GM19328 (cell line): ENCODE data around the gene PAFAH1B2.
"Not testable (repeated sequence)": the region's sequence is repeated elsewhere in the genome, so short reads cannot be mapped to it uniquely, and the experiment has no call there.

ENCODE experiments used
- ATAC-seq: cut with Tn5 transposase; IDR thresholded peaks from one replicate; pipeline ENCODE4 v1.9.1; 2021; ENCODE audit warnings: mild to moderate bottlenecking, moderate library complexity; ENCODE audit not compliant: unreplicated experiment

Gene PAFAH1B2, protein sequence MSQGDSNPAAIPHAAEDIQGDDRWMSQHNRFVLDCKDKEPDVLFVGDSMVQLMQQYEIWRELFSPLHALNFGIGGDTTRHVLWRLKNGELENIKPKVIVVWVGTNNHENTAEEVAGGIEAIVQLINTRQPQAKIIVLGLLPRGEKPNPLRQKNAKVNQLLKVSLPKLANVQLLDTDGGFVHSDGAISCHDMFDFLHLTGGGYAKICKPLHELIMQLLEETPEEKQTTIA

DNA sequence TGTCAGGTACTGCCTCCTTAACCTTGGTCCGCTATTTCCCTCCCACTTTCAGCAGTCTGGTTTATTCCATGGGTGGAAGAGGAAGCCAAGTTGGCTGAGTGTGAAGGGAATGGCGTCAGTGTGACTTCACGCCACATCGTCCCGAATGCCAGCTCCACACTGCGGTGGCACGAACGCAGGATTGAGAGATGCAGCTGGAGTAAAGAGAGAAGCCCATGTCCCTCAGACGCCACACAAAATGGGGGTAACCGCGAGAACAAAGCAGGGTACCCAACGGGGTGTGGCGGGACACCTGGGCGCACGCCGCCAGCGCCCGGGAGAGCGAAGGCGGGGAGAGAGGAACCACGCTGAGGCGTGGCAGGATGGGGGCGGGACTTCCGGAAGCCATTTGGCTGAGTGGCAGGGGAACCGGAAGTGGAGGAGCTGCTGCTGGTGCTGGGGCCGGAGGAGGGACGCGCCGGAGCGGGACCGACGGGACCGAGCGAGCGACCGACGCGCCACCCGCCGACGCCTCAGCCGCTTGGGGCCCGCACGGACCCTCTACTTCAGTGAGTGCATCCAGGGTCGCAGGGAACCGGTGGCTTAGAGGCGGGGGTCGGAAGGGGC is at the start of gene PAFAH1B2:
TSS of gene PAFAH1B2 (plus strand) at position 417 of the 606 bp plus-strand sequence. CDS start 8,161 bp downstream, outside the sequence.
- ATAC-seq: peak; percentile 93

DNA sequence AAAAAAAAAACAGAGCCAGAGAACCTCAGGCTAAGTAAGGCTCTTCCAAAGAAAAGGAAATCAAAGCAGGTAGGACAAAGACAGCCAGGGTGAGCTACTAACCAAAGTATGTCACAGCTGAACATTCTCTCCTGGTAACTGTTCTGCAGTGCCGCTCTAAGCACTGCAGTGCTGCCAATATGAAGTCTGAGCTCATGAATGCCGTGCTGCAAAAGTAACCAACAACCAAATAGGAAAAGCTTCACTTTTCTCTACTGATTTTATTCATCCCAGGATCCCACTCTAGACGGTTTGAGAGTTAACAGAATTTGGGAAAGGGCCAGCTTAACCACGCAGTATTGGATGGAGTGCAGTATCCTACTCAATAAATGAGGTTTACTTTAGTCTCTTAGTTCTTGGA is 49.3 kb upstream of the PAFAH1B2 start:
- no peak for ATAC-seq

DNA sequence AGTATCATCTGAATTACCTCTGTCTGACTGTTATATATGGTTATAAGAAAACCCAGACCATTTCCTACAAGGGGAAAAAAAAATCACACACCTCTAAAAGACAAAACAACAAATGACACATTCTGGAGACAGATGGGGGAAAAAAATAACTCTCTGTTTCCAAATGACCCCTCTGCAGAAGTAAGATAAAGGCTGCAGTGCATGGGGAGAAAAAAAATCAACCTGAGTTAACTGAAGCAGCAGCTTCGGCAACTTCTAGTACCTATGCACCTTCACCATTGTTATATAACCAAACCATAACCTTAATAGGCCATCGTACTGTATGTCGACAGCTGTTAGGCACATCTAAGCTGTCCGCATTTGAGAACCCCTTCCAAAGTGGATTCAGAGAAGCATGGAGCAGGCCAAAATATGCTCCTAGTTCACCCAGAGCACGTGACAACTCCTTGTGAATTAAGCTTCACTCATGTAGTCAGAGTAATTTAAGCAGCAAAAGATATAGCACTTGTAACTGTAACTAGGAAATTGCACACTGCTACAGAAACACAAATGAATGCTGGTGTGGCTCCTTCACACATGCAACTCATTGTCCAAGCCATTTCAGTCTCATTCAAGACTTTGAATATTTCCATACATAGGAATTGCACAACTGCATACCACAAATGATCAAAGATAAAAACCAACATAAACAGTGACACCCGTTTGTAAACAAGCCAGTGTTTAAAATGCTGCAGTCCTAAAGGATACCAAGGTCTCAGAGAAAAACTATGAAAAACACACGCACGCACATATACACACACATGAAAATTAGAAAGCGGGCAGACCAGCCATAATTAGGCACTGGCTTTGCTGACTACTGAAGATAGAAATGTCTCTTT is 48.6 kb upstream of the PAFAH1B2 start:
- no peak for ATAC-seq

DNA sequence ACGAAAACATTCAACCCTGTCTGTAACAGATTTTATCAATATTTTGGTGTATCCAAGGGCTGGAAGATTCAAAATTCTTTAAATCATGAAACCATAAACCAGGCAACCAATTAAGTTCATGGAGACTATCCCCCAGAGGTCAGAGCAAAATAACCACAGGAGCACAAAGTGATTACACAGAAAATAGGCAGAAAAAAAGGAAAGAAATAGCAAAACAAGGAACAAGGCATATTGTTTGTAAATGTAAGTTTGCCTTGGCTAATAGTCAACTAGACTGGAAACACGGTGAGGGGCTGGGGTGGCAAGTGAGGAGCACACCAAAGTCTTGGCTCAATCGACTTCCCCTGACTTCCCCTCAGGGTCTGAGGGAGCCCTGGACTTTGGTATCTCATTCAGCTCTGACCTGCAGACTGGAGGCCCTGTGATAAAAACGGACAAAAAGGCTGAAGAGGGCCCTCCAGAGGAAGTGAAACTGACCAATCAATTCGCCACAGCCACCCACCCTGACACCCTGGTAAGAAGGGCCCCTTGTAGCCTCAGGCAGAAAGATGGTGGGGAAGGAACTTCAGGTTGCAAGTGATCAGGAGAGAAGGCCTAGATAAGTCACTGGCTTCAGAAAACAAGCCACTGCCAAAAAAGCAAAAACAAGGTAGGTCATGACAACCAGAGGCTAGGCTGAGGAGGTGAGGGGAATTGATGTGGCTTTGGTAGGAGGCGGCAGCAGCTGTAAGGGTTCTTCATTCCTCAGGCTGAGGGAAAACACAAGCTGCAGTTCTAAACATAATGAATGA is 47.7 kb upstream of the PAFAH1B2 start:
- no peak for ATAC-seq

DNA sequence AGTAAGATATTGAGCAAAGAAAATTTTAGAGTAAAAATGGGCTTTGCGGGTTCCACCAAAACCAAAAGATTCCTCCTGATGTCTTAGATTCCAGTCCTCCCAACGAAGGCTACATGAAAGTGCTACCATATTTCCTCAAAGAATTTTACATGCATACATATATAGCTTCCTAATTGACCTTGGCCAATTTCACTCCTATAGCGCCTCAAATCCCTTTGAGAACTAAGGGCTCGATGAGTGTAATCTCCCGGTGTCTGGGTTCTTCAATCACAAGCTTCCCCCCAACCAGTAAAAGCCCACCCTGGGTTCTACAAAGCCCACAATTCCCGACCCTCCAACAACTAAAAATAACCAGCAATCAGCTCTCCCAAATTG is 47.1 kb upstream of the PAFAH1B2 start:
- ATAC-seq: no peak

DNA sequence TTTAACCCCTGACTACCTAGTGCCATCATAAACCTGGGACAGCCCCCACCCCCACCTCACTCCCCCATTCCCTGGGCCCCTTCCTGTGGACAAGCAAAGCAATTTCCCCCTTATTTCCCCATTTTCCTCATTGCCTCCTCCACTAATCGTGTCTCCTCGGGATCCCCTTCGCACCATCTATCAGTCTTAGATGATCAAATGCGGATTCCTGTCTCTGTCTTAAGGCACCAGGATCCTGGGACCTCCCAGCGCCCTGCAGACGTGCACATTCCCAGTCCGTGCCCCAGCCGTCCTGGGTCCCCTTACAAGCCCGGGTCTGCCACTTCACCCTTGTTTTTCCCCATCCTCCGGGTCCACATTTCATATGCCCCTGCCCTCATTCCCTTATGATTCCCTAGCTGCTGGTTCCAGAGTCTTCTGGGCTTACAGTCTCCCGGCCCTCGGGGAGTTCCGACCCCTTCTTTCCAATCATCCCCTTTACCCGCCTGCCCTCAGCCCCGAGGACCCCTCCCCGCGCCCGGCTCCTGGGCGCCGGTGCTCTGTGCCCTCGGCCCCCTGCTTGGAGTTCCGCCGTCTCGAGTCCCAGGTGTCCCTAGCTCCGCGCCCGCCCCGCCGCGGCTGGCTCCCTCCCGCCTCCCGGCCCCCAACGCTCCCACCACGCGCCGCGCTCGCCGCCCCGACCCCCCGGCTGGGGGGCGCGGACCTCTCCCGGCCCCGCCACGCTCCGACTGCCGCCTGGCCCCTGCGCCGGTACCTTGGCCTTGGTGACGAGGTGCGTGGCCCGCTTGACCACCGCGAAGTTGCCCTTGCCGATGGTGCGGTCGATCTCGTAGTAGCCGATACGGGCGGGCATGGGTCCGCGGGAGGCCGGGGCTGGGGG is 46.5 kb upstream of the PAFAH1B2 start:
- peak; percentile 20 for ATAC-seq

DNA sequence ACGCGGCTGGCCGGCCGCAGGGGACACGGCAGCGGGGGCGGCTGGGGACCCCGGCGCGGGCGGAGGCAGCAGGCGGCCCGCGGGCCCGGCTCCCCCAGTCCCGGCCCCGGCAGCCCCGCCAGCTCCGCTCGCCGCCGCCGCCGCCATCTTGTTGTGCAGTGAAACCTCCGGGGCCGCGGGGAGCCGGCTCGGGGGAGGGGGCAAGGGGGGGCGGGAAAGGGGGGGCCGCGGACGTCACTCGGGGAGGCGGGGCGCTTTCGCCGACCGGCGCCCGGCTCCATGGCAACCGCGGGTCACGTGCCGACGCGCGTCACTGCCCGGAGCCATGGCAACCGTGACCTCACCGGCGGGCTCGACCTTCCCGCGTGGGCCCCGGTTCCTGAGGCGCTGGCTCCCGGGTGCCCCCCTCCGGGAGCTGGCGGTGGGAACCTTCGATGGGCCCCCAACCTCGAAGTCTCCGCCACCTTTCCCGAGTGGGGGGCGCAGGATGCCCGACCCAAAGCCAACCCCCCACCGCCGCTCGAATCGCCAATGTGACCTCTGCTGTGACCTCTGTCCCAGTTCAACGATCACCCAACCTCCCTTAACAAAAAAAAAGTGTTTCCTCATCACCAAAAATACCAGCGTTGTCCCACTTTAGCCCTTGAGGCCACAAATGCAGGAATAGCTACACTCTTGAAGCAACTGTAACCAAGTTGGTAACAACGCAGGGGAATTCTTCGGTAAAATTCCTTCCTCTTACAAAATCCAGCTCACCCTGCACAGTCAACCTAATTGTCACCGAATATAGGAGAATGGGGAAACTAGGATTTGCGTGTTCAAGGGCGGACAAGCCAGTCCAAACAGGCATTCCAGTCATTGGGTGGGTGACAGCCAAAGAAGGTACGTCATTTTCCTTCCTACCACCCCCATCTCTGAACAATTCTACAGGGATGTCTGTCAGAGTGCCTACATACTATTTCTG is 45.5 kb upstream of the PAFAH1B2 start, which contains the start of gene SIK3:
TSS of gene SIK3 (minus strand) at position 160 of the 964 bp plus-strand sequence. CDS start at position 147, 13 bp downstream.
- peak; percentile 75 for ATAC-seq

DNA sequence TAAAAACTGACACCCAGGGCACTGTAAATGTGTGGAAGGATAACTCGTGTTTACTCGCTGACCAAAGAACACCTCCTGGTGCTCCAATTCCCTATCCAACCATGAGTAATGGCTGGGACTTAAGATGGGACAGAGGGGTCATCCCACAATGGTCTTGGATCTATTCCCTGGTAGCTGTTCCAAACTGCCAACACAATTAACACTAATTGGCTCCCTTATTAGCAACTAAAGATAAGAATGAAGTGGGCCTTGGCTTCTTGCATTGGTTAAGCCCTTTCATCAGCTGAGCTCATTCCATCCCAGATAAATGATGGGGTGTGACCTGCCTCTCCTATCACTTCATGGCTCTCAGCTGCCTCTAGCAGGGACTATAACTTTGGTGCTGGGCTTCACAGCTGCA is 44.4 kb upstream of the PAFAH1B2 start:
- ATAC-seq: no peak

DNA sequence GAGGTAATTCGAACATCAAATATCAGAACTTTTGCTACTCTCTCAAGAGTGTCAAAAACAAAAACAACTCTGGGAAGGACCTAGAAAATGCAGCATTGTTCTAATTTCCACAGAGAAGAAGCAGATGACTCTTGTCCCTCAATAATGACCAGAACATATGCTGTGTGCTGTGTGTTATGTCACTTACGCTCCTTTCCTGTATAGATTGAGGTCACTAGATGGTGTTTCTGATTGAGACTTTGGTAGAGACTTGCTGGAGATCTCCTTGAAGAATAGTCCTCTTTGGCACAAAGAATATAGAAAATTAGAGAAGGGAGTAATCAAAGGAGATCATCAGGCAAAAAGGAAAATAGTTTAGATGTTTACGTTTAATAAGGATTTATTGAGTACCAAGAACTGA is 43.5 kb upstream of the PAFAH1B2 start:
- no peak for ATAC-seq

DNA sequence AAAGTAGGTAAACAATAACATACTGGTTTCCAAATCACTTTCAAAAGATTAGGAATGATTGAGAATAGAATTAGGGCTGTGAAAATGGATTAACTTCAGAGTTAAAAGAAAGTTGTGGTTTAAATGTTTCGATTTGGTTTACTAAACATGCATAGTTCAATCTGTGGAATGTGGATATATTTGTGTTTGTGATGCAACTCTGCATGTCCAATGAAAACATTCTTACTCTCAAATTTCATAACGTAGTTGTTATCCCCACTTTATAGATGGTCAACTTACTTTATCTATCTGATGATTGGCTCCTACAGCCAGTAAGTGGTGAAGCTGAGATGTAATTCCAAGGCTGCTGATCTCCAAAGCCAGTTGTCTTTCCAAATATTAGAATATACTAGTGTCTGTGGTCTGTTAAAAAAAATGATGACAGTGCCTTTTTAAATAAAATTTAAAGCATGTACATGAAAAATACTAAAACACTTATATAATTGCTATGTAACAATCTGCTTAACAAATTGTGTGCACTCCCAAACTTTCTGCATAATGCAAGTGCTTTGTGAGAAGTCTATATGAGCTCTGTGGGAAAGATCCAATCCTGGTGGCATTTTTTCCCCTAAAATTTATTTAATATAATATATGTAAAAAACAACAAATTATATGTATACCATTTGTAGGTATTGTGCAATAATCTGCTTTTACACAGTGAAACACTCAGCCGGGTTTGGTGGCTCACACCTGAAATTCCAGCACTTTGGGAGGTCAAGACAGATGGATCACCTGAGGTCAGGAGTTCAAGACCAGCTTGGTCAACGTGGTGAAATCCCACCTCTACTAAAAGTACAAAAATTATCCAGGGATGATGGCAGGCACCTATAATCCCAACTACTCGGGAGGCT is 36.1 kb upstream of the PAFAH1B2 start:
- ATAC-seq: no peak

DNA sequence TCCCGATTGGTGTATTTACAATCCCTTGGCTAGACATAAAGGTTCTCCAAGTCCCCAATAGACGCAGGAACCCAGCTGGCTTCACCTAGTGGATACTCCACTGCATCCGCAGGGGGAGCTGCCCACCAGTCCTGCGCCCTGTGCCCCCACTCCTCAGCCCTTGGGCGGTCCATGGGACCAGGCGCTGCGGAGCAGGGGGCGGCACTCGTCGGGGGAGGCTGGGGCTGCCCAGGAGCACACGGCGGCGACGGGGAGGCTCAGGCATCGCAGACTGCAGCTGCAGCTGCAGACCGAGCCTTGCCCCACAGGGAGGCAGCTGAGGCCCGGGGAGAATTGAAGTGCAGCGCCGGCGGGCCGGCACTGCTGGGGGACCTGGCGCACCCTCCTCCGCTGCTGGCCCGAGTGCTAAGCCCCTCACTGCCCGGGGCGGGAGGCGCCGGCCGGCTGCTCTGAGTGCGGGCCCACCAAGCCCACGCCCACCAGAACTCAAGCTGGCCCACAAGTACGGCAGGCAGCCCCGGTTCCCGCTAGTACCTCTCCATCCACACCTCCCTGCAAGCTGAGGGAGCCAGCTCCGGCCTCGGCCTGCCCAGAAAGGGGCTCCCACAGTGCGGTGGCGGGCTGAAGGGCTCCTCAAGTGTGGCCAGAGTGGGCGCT is 33.7 kb upstream of the PAFAH1B2 start:
- ATAC-seq: no peak

DNA sequence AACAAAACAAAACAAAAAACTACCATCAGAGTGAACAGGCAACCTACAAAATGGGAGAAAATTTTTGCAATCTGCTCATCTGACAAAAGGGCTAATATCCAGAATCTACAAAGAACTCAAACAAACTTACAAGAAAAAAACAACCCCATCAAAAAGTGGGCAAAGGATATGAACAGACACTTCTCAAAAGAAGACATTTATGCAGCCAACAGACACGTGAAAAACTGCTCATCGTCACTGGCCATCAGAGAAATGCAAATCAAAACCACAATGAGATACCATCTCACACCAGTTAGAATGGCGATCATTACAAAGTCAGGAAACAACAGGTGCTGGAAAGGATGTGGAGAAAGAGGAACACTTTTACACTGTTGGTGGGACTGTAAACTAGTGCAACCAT is 31.6 kb upstream of the PAFAH1B2 start:
- ATAC-seq: not testable (repeated sequence)

DNA sequence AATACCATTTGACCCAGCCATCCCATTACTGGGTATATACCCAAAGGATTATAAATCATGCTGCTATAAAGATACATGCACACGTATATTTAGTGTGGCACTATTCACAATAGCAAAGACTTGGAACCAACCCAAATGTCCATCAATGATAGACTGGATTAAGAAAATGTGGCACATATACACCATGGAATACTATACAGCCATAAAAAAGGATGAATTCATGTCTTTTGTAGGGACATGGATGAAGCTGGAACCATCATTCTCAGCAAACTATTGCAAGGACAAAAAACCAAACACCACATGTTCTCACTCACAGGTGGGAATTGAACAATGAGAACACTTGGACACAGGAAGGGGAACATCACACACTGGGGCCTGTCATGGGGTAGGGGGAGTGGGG is 31.1 kb upstream of the PAFAH1B2 start:
- not testable (repeated sequence) for ATAC-seq

DNA sequence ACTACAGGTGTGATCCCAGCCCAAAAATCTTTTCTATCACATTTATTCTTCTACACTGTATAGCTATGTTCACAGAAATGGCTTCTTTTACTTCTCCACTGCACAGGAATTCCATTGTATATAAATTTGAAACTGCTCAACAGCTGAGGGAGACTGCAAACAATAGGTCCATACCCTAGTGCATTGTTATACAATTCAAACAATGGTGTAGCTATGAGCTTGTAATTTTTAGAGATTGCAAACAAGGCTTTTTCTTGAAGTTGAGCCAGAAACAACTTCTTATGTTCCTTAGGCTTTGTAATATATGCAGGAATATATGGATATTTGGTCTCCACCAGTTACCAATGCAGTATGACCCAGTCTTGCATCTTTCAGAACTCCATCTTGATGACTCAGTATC is 26.4 kb upstream of the PAFAH1B2 start:
- no peak for ATAC-seq

DNA sequence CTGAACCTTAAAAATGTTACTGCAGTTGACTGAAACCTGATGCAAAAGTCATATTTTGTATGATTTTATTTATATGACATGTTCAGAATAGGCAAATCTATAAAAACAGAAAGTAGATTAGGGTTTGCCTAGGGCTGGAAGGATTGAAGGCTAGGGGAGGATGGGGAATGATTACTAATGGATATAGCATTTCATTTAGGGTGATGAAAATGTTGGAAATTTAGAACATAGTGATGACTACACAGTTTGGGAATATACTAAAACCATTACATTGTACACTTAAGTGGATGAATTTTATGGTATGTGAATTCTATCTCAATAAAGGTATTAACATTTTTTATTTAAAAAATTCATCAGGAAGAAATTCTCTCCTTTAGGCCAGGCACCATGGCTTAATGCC is 22.9 kb upstream of the PAFAH1B2 start:
- no peak for ATAC-seq

DNA sequence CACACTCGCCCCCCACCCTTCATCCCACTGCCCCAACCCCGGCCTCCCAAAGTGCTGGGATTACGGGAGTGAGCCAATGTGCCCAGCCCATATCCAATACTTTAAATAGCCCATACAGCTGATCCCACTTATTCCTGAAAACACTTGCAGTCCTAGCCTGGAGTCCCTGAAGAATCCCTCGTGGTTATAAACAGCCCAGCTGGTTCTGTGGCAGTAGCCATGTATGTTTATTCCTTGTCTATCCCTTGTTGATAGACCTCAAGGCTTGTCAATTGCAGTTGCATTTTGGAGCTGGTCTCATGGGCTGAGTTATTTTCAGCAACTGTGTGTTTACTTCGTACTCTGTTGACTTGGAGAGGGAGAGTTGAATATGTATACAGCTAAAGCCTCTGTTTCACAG is 21.5 kb upstream of the PAFAH1B2 start:
- no peak for ATAC-seq

DNA sequence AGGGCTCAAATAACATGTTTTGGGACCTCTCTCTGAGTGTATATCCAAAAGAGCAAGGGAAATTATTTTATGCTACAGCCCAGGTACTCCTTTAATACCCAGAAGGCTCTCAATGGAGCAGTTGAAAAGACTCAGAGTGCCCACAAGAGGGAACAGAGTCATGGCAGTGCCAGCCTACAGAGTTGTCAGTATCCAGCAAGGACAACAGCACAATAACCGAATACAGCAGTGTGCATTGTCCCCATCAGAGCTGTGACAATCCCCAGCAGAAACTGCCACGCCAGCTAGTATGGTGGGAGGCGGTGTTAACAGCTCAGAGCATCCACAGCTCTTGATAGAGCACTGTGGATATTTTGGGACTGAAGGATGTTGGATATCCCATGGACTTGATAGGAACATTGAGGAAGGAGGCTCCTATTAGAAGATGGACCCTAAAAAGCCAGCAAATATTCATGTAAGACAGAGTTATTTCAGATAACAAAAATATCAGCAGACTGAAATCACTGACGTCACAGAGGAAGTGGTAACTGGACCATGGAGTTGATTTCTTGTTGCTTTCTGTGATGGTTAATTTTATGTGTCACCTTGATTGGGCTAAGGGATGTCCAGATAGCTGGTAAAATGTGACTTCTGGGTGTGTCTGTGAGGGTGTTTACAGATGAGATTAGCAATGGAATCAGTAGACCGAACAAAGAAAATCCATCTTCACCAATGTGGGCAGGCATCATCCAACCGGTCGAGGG is 17.7 kb upstream of the PAFAH1B2 start:
- no peak for ATAC-seq
